D721Med (cell line): ENCODE results near the gene GRK1.
A peak's percentile ranks its signal among the peaks of the same experiment; 100 is the strongest.
"Not testable (repeated sequence)": the region's sequence is repeated elsewhere in the genome, so short reads cannot be mapped to it uniquely, and the experiment has no call there.

Source experiments
- DNase-seq: peaks from one replicate; pipeline ENCODE4 v3.0.0; 2011; ENCODE audit warnings: low spot score; ENCODE audit not compliant: insufficient read length
- FAIRE-seq: peaks from 2 replicates; lab custom pipeline; 2011; peaks lifted over from hg19 to GRCh38; lab: Jason Lieb, UNC
- CTCF ChIP-seq: IDR thresholded peaks from 2 replicates; pipeline ENCODE4 v1.5.1; 2012; ENCODE audit warnings: mild to moderate bottlenecking, control low read depth; ENCODE audit not compliant: insufficient read depth; ENCODE audit errors: missing control alignments

The GRK1 gene

GRCh38 chr13:113666951-113667701, at the start of gene GRK1:
GRK1 (plus strand) TSS chr13:113667219; CDS start chr13:113667387, 168 bp downstream.
- FAIRE-seq (peak; percentile 66), DNase-seq (peak; percentile 60)
- no peak for TF ChIP-seq CTCF

DNA sequence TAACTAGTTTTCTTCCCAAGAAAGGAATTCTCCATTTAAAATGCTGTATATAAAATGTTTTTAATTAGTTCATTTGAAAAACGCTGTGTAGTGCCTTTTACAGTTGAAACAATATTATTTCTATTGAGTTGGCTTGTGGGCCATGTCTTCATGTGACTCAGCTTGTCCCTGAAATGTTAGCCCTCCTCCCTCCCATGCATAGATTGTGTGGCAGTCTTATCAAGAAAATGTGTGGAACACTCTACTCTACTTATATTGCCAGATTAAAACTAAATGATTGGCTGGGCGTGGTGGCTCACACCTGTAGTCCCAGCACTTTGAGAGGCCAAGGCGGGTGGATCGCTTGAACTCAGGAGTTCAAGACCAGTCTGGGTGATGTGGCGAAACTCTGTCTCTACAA, 49.1 kb upstream of the GRK1 start:
- TF ChIP-seq CTCF, result no peak
- no peak for FAIRE-seq
- no peak for DNase-seq

- TF ChIP-seq CTCF, result no peak
- FAIRE-seq (no peak), DNase-seq (no peak)
Observed at GRCh38 chr13:113618455-113618854, 48.6 kb upstream of the GRK1 start.

DNA sequence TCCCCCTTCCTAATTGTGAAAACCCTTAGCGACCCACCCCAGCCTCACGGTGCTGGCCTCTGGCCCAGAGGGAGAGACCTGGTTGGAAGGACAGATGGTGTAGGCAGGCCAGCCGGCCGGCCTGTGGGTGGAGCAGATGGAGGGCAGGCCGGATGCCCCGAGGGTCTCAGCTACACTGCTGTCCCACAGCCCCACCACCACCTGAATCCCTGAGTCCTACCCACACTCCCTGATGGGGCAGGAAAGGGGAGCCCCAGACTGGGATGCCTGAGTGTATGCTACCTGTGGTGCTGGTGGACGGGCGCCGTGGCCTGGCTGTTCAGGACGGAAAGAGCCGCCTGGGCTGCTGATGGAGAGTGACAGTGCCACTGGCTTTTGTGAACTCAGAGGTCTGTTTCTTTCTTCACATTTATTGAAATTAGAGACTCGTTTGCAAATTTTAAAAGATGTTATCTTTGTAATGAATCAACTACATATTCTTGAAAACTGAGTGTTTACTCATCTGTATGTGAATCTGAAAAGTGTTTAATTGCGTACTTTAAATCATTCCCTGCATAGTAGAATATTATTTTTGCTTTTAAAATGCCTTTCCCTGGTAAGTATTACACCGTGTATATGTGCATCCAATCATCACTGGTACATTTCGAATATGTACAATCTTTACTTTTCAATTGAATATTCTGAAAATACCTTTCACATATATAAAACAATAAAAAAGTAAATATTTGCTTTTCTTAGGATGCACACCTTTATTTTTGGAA, 46.8 kb upstream of the GRK1 start:
- no peak for DNase-seq
- FAIRE-seq, result peak; percentile 46
- no peak for TF ChIP-seq CTCF

DNA sequence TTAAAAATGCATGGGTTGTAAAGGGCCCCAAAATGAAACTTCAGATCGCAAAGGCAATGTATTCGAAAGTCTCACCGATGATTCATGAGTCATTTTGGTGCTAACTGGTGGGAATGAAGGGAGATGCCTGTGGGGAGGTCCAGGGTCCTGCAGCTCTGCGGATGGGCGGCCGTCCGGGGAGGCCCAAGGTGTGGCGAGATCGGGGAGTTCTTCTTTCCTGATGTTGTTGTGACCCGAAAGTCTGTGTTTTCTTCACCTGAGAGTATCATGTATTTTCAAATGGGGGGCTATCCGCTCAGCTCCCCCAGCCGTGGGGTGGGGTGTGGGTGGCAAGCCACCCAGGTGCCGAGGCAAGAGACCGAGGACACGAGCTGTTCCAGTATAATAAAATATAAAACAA, 46.0 kb upstream of the GRK1 start:
- no peak for TF ChIP-seq CTCF
- DNase-seq, result no peak
- FAIRE-seq, result no peak

DNA sequence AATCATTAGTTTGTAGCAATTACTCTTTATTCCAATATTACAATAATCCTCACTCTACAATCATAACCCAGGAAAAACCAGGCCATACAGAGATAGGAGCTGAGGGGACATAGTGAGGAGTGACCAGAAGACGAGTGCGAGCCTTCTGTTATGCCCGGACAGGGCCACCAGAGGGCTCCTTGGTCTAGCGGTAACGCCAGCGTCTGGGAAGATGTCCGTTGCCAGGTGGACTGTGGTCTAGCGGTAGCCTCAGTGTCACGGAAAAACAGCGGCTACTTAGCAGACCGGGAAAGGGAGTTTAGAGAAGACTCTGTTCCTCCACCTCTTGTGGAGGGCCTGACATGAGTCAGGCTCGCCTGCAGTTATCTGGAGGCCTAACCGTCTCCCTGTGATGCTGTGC, 45.5 kb upstream of the GRK1 start:
- DNase-seq, FAIRE-seq: not testable (repeated sequence)
- peak; percentile 17 for TF ChIP-seq CTCF

DNA sequence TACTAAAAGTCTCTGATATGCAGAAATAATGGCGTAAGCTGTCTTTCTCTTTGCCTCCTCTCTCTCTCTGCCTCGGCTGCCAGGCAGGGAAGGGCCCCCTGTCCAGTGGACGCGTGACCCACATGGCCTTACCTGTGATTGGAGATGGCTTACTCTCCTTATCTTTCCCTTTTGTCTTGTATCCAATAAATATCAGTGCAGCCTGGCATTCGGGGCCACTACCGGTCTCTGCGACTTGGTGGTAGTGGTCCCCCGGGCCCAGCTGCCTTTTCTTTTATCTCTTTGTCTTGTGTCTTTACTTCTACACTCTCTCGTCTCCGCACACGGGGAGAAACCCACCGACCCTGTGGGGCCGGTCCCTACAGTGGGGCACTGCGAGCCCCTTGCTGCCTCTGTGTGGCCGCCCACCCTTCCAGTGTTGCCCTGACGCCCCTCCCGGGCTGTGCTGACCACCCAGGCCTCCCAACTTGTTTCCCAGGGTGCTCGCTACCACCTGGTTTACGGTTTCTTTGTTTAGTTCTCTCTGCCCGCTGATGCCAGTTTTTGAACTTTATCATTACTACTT, 45.0 kb upstream of the GRK1 start:
- DNase-seq, FAIRE-seq: not testable (repeated sequence)
